IPS DF 19.7 (cell line): ENCODE measurements around the gene GOLIM4.
"Not testable (repeated sequence)": the region's sequence is repeated elsewhere in the genome, so short reads cannot be mapped to it uniquely, and the experiment has no call there.

ENCODE experiments used
- DNase-seq: peaks from one replicate; pipeline ENCODE4 v3.0.0-alpha.2; 2013; ENCODE audit warnings: low read depth, low spot score

GOLIM4 gene

DNA sequence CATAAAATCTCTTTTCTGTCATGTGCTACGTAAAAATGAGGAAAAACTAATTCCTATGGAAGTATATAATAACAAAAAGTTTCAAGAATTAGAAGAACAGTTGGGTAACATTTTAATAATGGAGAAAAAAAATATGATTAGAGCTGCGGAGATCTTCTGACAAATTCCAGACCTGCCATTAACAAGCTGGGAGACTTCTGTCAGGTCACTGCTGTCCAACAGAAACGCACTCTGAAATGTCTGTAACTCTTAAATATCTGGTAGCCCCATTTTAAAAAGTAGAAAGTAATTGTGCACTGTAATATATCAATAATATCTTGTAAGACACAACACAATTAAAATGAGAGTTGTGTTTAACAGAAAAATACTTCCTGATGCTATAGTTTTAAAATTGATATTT lies 15.7 kb downstream of the GOLIM4 start:
- DNase-seq = no peak

DNA sequence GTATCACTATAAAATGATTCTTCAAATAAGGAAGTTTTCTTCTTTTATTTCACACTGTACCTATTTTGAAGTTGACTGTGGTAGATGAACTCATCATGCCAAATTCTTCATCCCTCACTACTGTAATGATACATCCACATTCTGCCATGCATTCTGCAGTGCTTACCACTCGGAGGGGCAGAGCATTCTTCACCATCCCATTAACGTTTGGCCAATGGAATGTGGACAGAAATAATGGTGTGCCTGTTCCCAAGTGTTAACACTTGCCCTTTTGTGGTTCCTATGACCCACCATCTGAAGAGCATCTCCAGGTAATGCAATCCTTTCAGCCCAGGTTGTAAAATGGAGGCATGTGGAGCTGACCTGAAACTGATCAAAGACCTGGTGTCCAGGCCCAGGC lies 18.6 kb downstream of the GOLIM4 start:
- no peak for DNase-seq

DNA sequence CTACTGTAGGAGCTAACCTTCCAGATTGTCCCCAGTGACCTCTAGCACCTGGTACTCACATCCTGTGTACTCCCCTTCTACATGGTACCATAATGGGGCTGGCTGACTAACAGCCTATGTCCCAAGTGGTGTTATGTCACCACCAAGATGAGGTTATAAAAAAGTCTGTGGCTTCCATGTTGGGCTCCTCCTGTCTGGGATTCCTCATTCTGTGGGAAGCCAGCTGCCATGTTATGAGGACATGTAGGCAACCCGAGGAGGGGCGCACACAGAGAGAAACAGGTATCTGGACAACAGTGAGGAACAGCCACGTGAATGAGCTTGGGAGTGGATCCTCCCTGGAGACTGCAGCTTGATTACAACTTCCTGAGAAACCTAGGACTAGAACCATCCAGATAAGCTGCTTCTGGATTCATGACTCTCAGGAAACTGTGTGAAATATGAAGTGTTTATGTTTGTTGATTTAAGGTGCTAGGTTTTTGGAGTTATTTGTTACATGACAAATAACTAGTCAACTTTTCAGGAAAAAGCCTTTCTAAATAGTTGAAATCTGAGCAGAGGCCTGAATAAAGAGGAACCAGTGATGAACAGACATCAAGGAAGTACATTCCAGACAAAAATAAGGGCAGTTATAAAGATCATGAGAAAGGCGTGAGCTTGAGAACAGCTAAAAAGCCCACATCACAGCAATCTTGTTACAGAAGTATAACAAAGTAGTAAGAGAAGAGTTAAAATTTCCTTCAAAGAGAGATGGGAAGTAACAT lies 21.7 kb downstream of the GOLIM4 start:
- DNase-seq = no peak

GRCh38 chr3:168072323-168072650 lies 23.4 kb downstream of the GOLIM4 start:
- DNase-seq = no peak

DNA sequence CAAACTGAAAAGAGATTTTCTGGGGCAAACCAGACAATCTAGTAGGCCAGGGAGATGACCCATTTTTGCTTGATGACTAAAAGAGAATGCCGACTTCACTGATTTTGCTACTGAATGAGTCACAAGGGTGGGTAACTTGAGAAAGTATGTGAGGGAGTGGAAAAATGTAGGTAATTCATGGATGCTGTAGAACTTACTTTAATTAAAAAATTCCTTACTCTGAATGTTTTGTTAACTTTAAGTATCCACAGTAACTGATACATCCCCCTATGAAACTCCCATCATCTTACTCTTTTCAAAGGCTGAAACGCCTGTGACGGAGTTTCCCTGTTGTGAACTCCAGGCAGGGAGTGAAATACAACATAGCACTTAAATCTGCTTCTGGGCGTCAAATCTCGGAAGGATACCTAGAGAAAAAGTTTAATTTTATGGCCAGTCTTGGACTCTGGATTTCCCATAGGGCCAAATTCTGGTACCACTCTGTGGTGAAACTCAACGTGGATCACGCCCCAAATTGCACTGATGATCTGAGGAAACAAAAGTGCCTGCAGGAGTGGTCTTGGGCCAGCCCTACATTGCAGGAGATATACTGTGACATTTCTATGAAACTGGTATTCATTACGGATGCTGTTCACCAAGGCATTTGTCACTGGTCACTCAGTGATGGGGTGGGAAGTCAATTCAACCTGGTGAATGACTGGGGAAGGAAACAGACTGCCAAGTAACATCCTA lies 24.0 kb downstream of the GOLIM4 start:
- DNase-seq = no peak

- no peak for DNase-seq
Measured at GRCh38 chr3:168070919-168071318, 24.8 kb downstream of the GOLIM4 start.

GRCh38 chr3:168068346-168068745 lies 27.4 kb downstream of the GOLIM4 start:
- no peak for DNase-seq

DNA sequence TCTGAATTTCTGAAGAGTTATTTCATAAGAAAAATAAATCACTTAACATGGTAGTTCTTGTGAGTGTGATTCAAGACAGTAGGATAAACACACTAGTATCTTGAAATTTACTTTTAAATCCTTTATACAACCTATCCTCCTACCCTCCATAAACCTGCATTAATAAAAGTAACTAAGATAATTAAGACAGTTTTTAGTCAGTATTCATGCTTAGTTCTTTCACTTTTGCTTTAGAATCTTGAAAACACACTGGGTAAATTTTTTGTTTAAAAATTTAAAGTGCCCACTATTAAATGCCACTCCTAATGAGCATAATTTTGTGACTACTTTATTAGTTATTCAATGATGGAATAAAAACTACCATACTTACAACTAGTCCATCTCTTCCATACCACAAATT lies 28.8 kb downstream of the GOLIM4 start:
- no peak for DNase-seq

- no peak for DNase-seq
Measured at GRCh38 chr3:168065569-168065968, 30.2 kb downstream of the GOLIM4 start.

DNA sequence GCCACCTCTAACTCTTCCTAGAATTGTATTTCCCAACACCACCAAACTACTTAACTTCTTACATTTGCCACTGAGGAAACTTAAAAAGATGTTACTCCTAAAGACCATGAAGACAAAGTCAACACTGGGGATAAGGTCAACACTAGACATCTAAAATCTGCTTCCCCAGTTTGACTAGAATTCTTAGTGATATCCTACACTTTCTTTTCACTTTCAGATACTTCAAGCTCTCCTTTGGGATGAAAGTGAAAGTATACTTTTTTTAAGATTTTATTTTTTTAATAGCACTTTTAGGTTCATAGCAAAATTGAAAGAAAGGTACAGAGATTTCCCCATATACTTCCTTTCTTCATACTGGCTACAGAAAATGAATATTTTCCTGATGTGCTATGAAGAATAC lies 32.6 kb downstream of the GOLIM4 start:
- no peak for DNase-seq

DNA sequence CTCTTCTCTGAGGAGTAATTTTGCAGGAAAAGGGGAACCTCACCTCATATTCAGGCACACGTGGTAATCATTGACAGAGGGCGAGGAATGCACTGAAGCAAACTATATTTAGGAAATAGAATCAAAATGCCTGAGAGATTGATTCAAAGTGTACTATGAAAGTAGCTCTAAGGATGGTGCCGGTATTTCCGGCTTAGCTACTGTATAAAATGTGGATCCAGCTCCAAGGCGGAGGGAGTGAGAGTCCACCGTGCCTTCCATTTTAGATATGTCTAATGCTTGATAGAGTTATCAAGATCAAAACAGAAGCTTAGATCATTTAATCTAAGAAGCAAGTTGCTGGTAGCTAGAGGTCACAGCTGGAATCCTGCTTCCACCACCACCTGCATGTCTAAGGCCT lies 33.0 kb downstream of the GOLIM4 start:
- DNase-seq = no peak

GRCh38 chr3:168061332-168061996 lies 34.3 kb downstream of the GOLIM4 start:
- DNase-seq = no peak

DNA sequence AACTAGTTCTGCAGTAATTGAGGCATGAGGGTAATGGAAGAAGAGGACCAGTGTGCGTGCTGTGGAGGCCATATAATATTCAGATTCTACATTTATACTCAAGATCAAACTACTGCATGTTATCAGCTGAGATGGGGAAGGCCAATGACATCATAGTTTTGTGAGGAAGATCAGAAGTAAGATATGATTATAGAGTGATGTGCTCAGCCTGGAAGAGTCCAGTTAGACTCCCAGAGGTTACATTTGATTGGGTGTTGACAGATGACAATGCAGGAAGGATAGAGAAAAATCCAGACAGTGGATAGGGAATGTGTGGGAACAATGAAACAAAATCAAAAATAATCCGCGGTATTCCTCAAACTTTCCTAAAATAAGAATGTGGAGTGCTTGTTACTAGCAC lies 35.4 kb downstream of the GOLIM4 start:
- DNase-seq = no peak

DNA sequence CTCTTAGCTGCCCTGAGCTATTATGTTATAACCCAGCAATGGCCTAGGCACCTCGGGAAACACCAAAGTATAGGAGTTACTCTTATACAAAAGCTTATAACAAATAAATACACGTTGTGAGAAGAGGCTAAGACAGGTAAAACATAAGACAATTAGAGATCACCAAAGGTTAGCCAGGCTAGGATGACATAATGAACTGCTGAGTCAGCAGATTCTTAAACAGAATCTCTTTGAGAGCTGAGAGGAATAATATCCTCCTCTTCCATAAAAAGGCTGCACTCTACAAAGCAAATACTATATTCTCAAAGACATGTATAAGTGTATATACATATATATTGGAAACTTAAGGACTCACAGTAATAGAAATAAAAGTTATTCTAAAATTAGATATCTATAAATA lies 37.2 kb downstream of the GOLIM4 start:
- no peak for DNase-seq

GRCh38 chr3:168056398-168057230 lies 39.1 kb downstream of the GOLIM4 start:
- DNase-seq = not testable (repeated sequence)

- DNase-seq = no peak
Measured at GRCh38 chr3:168054447-168054846, 41.3 kb downstream of the GOLIM4 start.

DNA sequence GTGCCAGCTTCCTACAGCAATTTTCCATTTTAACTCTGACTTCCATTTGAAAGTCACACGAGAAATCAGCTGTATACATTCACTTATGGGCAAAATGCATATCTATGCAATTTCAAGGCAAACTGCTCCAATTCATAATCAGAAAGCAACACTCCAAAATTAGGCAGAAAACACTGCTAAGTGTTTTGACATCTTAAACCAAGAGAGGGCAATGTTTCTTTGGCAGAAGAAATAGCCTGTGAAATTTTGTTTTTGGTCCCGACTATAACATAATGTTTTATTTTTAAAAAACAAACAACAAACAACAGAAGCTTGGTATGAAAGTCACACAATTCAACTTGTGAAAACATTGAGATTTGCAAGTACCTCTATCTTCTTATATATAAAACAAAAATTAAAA lies 42.6 kb downstream of the GOLIM4 start:
- DNase-seq = no peak

GRCh38 chr3:168052515-168052914 lies 43.2 kb downstream of the GOLIM4 start:
- DNase-seq = no peak

- no peak for DNase-seq
Measured at GRCh38 chr3:168051531-168052471, 43.9 kb downstream of the GOLIM4 start.

DNA sequence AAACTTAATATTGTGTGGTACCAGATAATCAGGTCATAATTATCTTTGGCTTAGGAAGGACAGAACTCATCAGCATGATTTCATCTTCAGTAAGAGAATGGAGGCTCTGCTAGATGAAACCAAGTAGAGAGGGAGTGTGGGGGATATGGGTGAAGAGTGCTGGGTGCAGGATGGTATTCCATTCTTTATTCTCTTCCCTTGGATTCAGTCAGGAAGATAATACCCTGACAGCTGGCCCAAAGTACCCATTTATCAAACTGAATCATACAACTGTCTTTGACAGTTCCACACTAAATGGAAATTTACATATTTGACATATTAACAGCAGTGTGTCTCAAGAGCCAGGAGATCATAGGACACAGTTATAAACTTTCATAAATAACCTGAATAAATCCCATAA lies 44.7 kb downstream of the GOLIM4 start:
- DNase-seq = no peak
